ENCODE data around the gene ATRNL1.

The ATRNL1 gene

GRCh38 chr10:115948465-115948864 is 855.3 kb downstream of the ATRNL1 start:
- no peak for TF ChIP-seq CTCF (IDR thresholded peaks at IDR 0.05; ENCODE audit: insufficient read depth, low read depth, low read length, missing control alignments)
- no peak overlapping the region for H3K4me3 ChIP-seq (ENCODE audit: low read length)
- no peak for DNase-seq (ENCODE audit: low read depth)

GRCh38 chr10:115949282-115949844 is 856.2 kb downstream of the ATRNL1 start:
- no peak for TF ChIP-seq CTCF (IDR thresholded peaks at IDR 0.05; ENCODE audit: insufficient read depth, low read depth, low read length, missing control alignments)
- DNase-seq (ENCODE audit: low read depth), result no peak
- no peak overlapping the region for H3K4me3 ChIP-seq (ENCODE audit: low read length)

- no peak for DNase-seq (ENCODE audit: low read depth)
- H3K4me3 ChIP-seq (ENCODE audit: low read length), result no peak overlapping the region
- TF ChIP-seq CTCF (IDR thresholded peaks at IDR 0.05; ENCODE audit: insufficient read depth, low read depth, low read length, missing control alignments), result no peak
Observed at GRCh38 chr10:115950320-115950719, 857.2 kb downstream of the ATRNL1 start.

GRCh38 chr10:115951242-115951641 is 858.1 kb downstream of the ATRNL1 start:
- no peak overlapping the region for H3K4me3 ChIP-seq (ENCODE audit: low read length)
- DNase-seq (ENCODE audit: low read depth), result no peak
- no peak for TF ChIP-seq CTCF (IDR thresholded peaks at IDR 0.05; ENCODE audit: insufficient read depth, low read depth, low read length, missing control alignments)

GRCh38 chr10:115953281-115953680 is 860.1 kb downstream of the ATRNL1 start:
- DNase-seq (ENCODE audit: low read depth), result no peak
- H3K4me3 ChIP-seq (ENCODE audit: low read length), result no peak overlapping the region
- TF ChIP-seq CTCF (IDR thresholded peaks at IDR 0.05; ENCODE audit: insufficient read depth, low read depth, low read length, missing control alignments), result no peak

GRCh38 chr10:115953968-115954367 is 860.8 kb downstream of the ATRNL1 start:
- no peak overlapping the region for H3K4me3 ChIP-seq (ENCODE audit: low read length)
- DNase-seq (ENCODE audit: low read depth), result no peak
- no peak for TF ChIP-seq CTCF (IDR thresholded peaks at IDR 0.05; ENCODE audit: insufficient read depth, low read depth, low read length, missing control alignments)

Measured in epithelial cell of esophagus (primary cell).